Ishikawa (cell line): ENCODE measurements around the gene PARN.

Experiments
- CEBPB ChIP-seq: IDR thresholded peaks from 2 replicates; pipeline ENCODE4 v1.6.1; 2012
- CREB1 ChIP-seq: IDR thresholded peaks from 2 replicates; pipeline ENCODE4 v1.6.1; 2012; ENCODE audit warnings: low read depth
- EGR1 ChIP-seq: IDR thresholded peaks from 2 replicates; pipeline ENCODE4 v1.6.1; 2012
- EP300 ChIP-seq: IDR thresholded peaks from 2 replicates; pipeline ENCODE4 v1.6.1; 2012; ENCODE audit warnings: borderline replicate concordance
- FOXM1 ChIP-seq: IDR thresholded peaks from 2 replicates; pipeline ENCODE4 v1.6.1; 2012; ENCODE audit warnings: low read depth, borderline replicate concordance
- MAX ChIP-seq: IDR thresholded peaks from 2 replicates; pipeline ENCODE4 v1.6.1; 2012
- NFIC ChIP-seq: IDR thresholded peaks from 2 replicates; pipeline ENCODE4 v1.6.1; 2012
- RAD21 ChIP-seq: IDR thresholded peaks from 2 replicates; pipeline ENCODE4 v1.6.1; 2012; ENCODE audit warnings: low read depth
- REST ChIP-seq: IDR thresholded peaks from 2 replicates; pipeline ENCODE4 v1.6.1; 2012; ENCODE audit warnings: low read depth, mild to moderate bottlenecking
- TAF1 ChIP-seq: IDR thresholded peaks from 2 replicates; pipeline ENCODE4 v1.6.1; 2012; ENCODE audit warnings: low read depth, mild to moderate bottlenecking
- TCF12 ChIP-seq: IDR thresholded peaks from 2 replicates; pipeline ENCODE4 v1.6.1; 2012; ENCODE audit warnings: low read depth
- TEAD4 ChIP-seq: IDR thresholded peaks from 2 replicates; pipeline ENCODE4 v1.6.1; 2012
- YY1 ChIP-seq: IDR thresholded peaks from 2 replicates; pipeline ENCODE4 v1.6.1; 2012; ENCODE audit warnings: low read depth
- ZBTB7A ChIP-seq: IDR thresholded peaks from 2 replicates; pipeline ENCODE4 v1.6.1; 2012; ENCODE audit warnings: low read depth
- TF ChIP-seq, protein P1 (sequence below): IDR thresholded peaks from 2 replicates; pipeline ENCODE4 v1.6.1; 2012

The PARN gene

DNA sequence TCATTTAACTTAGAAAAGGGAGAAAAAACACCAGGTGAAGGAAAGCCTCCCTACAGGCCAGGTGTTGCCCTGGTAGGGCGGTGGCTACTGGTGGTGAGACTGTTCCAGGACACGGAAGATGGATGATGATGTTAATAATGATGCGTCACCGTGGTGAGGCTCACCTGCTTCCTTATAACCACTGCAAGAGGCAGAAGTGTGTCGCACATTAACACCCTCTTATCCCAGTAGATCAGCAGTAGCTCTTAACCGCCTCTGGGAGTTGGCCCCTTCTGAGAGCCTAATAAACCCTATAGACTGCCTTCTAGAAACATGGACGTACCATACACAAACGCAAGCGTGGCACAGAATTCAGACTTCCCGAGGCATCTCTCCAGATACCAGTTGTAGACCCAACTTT, 10.5 kb upstream of the PARN start:
- no peak for TF ChIP-seq ZBTB7A
- no peak for TF ChIP-seq REST
- TF ChIP-seq TEAD4, result no peak
- TF ChIP-seq EGR1, result no peak
- TF ChIP-seq RAD21, result no peak
- no peak for TF ChIP-seq TAF1
- TF ChIP-seq NFIC, result no peak
- TF ChIP-seq MAX, result no peak
- no peak for TF ChIP-seq CREB1
- no peak for TF ChIP-seq FOXM1
- no peak for TF ChIP-seq CEBPB
- no peak for TF ChIP-seq TCF12
- TF ChIP-seq, protein P1, sequence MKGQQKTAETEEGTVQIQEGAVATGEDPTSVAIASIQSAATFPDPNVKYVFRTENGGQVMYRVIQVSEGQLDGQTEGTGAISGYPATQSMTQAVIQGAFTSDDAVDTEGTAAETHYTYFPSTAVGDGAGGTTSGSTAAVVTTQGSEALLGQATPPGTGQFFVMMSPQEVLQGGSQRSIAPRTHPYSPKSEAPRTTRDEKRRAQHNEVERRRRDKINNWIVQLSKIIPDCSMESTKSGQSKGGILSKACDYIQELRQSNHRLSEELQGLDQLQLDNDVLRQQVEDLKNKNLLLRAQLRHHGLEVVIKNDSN, result no peak
- no peak for TF ChIP-seq YY1
- TF ChIP-seq EP300, result no peak

DNA sequence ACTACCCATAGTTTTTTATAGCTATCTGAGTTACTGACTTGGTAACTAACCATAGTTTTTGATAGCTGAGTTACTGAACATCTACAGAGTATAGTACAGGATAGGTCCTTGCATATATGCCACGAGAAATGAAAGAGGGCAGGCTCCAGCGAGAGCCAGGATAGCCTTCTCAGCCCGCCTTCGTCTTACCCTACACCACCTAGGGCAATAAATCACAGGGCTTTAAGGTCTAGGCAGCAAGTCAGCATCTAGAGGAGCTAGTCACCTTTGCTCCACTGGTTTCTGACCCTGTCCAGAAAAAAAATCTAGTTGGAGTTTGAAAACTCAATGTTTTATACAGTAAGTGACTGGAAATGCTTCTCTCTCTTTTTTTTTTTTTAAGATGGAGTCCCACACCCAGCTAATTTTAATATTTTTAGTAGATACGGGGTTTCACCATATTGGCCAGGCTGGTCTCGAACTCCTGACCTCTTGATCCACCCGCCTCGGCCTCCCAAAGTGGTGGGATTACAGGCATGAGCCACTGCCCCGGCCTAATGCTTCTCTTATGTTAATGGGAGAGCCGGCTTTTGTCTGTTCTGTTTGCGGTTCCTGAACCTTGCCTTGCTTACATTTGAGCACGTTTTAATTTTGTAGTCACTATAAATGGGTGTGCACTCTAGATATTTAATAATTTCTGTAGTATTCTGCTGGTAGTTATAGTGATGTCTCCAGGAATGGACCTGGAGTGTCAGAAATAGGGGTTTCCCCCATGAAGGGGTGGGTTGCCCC, 5.5 kb upstream of the PARN start:
- TF ChIP-seq, protein P1, result no peak
- no peak for TF ChIP-seq TEAD4
- TF ChIP-seq ZBTB7A, result no peak
- no peak for TF ChIP-seq EP300
- TF ChIP-seq EGR1, result no peak
- TF ChIP-seq REST, result no peak
- no peak for TF ChIP-seq MAX
- no peak for TF ChIP-seq TAF1
- TF ChIP-seq RAD21, result no peak

DNA sequence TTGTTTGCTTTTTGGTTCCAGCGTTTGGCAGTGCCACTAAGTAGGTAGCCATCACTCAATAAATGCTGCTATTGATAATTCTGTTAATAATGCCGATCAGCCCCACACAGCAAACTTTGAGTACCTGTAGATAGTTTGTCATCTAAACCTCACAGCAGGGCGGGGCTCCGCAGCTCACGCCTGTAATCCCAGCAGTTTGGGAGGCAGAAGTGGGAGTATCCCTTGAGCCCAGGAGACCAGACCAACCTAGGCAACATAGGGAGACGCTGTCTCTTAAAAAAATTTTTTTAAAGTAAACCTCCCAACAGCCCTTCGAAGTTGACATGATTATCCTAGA, 4.3 kb upstream of the PARN start:
- TF ChIP-seq ZBTB7A, result no peak
- TF ChIP-seq YY1, result no peak
- no peak for TF ChIP-seq RAD21
- no peak for TF ChIP-seq TEAD4
- TF ChIP-seq EP300, result no peak
- TF ChIP-seq TAF1, result no peak
- TF ChIP-seq, protein P1, result no peak
- no peak for TF ChIP-seq FOXM1
- no peak for TF ChIP-seq NFIC
- TF ChIP-seq MAX, result no peak
- TF ChIP-seq EGR1, result no peak

- TF ChIP-seq TCF12 (0 out of 2 replicates have a peak, but pooled peaks have one; percentile 1), CEBPB (no peak), YY1 (peak; percentile 54; the same call in 1 of the 2 replicates), MAX (peak; percentile 65), RAD21 (no peak), TAF1 (peak; percentile 91)
- TF ChIP-seq, protein P1, result peak; percentile 72; the same call in 1 of the 2 replicates
Observed at GRCh38 chr16:14632693-14633569, 2.9 kb upstream of the PARN start, which contains the start of gene BFAR. Gene BFAR, plus strand, starts transcription at chr16:14632951. Its CDS starts 11,396 bp downstream, at chr16:14644347.
